GM12878 (cell line): ENCODE measurements around the gene TUBGCP2. TPM values are rescaled to one million over a fixed set of nuclear protein-coding genes. Genes with fewer than 3 reads are reported as not detected.

Experiments used
- BCL3 ChIP-seq: IDR thresholded peaks from 2 replicates; pipeline ENCODE4 v1.6.1; 2011; ENCODE audit warnings: borderline replicate concordance, low read depth, mild to moderate bottlenecking, moderate library complexity, low read length; ENCODE audit not compliant: insufficient read depth, poor library complexity, severe bottlenecking
- BMI1 ChIP-seq: fragments of 450-650 bp; IDR thresholded peaks from 2 replicates; pipeline ENCODE4 v1.6.1; 2016; ENCODE audit warnings: mild to moderate bottlenecking, moderate library complexity, borderline replicate concordance
- CREB1 ChIP-seq: IDR thresholded peaks from 2 replicates; pipeline ENCODE4 v1.6.1; 2012; ENCODE audit warnings: low read depth, mild to moderate bottlenecking, inconsistent platforms
- CREM ChIP-seq: IDR thresholded peaks from 2 replicates; pipeline ENCODE4 v1.6.1; 2014; ENCODE audit warnings: antibody characterized with exemption, low read depth
- CUX1 ChIP-seq: IDR thresholded peaks from 2 replicates; pipeline ENCODE4 v1.6.1; 2012; ENCODE audit warnings: improper control_type of control experiment, low read depth, low read length; ENCODE audit not compliant: insufficient replicate concordance
- EED ChIP-seq: sonication (generic); IDR thresholded peaks from 2 replicates; pipeline ENCODE4 v1.6.1; 2016; ENCODE audit warnings: antibody characterized with exemption, low read depth
- ETV6 ChIP-seq, 2 experiments: fragments of 450-650 bp in 1 of 2; IDR thresholded peaks in 1 of 2; conservative IDR thresholded peaks in 1 of 2; 2 replicates each; pipeline ENCODE4 v1.6.1; 2014; ENCODE audit warnings: antibody characterized with exemption in 1 of 2, borderline replicate concordance in 1 of 2, low read depth in 1 of 2, mild to moderate bottlenecking in 1 of 2, moderate library complexity in 1 of 2
- FOS ChIP-seq: IDR thresholded peaks from 3 replicates; pipeline ENCODE4 v1.6.1; 2011; ENCODE audit warnings: borderline replicate concordance; ENCODE audit not compliant: insufficient read length; ENCODE audit errors: extremely low read depth
- JUND ChIP-seq: IDR thresholded peaks from 2 replicates; pipeline ENCODE4 v1.6.1; 2012; ENCODE audit warnings: low read depth, mild to moderate bottlenecking, low read length, improper control_type of control experiment, moderate library complexity
- KLF5 ChIP-seq: fragments of 450-650 bp; IDR thresholded peaks from 2 replicates; pipeline ENCODE4 v1.6.1; 2014; ENCODE audit warnings: mild to moderate bottlenecking; ENCODE audit not compliant: partially characterized antibody
- MEF2A ChIP-seq: IDR thresholded peaks from 2 replicates; pipeline ENCODE4 v1.6.1; 2011; ENCODE audit warnings: low read depth, mild to moderate bottlenecking, low read length, moderate library complexity; ENCODE audit not compliant: insufficient read depth
- NFIC ChIP-seq: IDR thresholded peaks from 2 replicates; pipeline ENCODE4 v1.6.1; 2012; ENCODE audit warnings: low read depth, mild to moderate bottlenecking, inconsistent platforms, low read length, moderate library complexity
- PBX3 ChIP-seq: IDR thresholded peaks from 2 replicates; pipeline ENCODE4 v1.6.1; 2011; ENCODE audit warnings: mild to moderate bottlenecking, low read depth, low read length, moderate library complexity; ENCODE audit not compliant: insufficient replicate concordance
- PML ChIP-seq: IDR thresholded peaks from 2 replicates; pipeline ENCODE4 v1.6.1; 2012; ENCODE audit warnings: low read length, inconsistent platforms
- POLR2A ChIP-seq: IDR thresholded peaks from 2 replicates; pipeline ENCODE4 v1.6.1; 2011; ENCODE audit warnings: low read depth, mild to moderate bottlenecking, low read length
- POU2F2 ChIP-seq: IDR thresholded peaks from 3 replicates; pipeline ENCODE4 v1.6.1; 2011; ENCODE audit warnings: low read depth, mild to moderate bottlenecking, low read length, borderline replicate concordance
- RAD51 ChIP-seq: fragments of 450-650 bp; IDR thresholded peaks from 2 replicates; pipeline ENCODE4 v1.6.1; 2016; ENCODE audit warnings: moderate library complexity, mild to moderate bottlenecking, inconsistent platforms
- SMC3 ChIP-seq: IDR thresholded peaks from 2 replicates; pipeline ENCODE4 v1.6.1; 2011; ENCODE audit warnings: low read length, improper control_type of control experiment, borderline replicate concordance
- SPI1 ChIP-seq: IDR thresholded peaks from 2 replicates; pipeline ENCODE4 v1.6.1; 2011; ENCODE audit warnings: low read depth, mild to moderate bottlenecking, low read length, moderate library complexity, borderline replicate concordance; ENCODE audit not compliant: insufficient read depth
- SREBF1 ChIP-seq: IDR thresholded peaks from 2 replicates; pipeline ENCODE4 v1.6.1; 2012; ENCODE audit warnings: mild to moderate bottlenecking, low read length
- ZNF217 ChIP-seq: fragments of 450-650 bp; IDR thresholded peaks from 2 replicates; pipeline ENCODE4 v1.6.1; 2017; ENCODE audit warnings: antibody characterized with exemption, mild to moderate bottlenecking
- ZSCAN29 ChIP-seq: fragments of 450-650 bp; IDR thresholded peaks from 2 replicates; pipeline ENCODE4 v1.6.1; 2017; ENCODE audit warnings: mild to moderate bottlenecking, moderate library complexity
- polyA plus RNA-seq, 11 experiments: library from polyadenylated mRNA; depleted of rRNA in 4 of 11; unstranded in 6 of 11; stranded (reverse) in 5 of 11; fragments of >200 nt; fragmentation: Nextera tagmentation in 4 of 11; fragmentation: Illumina TruSeq in 1 of 11; extraction: Ambion mirVana in 4 of 11; extraction: Trizol in 1 of 11; gene quantifications; 1 replicate in 1 of 11; 2 replicates in 10 of 11; pipeline versions ENCODE4 v1.2.1 to v1.2.3, GENCODE V29; 2011 to 2016; ENCODE audit warnings: inconsistent platforms in 2 of 11, missing spikeins in 2 of 11, low read depth in 1 of 11
- total RNA-seq, 4 experiments: library from RNA; depleted of rRNA in 3 of 4; stranded (reverse); fragments of >200 nt in 3 of 4; fragmentation: Illumina TruSeq in 1 of 4; extraction: Trizol in 1 of 4; gene quantifications; 2 replicates each; pipeline versions ENCODE4 v1.2.1 to v1.2.3, GENCODE V29; 2013 to 2021

The TUBGCP2 gene
- total and polyA plus RNA-seq, 10 of the 15 experiments (the other 5 are each of a cell fraction or from before 2014, with no cell fraction given) = 4.8 to 47.1 (median 34.7) TPM

DNA sequence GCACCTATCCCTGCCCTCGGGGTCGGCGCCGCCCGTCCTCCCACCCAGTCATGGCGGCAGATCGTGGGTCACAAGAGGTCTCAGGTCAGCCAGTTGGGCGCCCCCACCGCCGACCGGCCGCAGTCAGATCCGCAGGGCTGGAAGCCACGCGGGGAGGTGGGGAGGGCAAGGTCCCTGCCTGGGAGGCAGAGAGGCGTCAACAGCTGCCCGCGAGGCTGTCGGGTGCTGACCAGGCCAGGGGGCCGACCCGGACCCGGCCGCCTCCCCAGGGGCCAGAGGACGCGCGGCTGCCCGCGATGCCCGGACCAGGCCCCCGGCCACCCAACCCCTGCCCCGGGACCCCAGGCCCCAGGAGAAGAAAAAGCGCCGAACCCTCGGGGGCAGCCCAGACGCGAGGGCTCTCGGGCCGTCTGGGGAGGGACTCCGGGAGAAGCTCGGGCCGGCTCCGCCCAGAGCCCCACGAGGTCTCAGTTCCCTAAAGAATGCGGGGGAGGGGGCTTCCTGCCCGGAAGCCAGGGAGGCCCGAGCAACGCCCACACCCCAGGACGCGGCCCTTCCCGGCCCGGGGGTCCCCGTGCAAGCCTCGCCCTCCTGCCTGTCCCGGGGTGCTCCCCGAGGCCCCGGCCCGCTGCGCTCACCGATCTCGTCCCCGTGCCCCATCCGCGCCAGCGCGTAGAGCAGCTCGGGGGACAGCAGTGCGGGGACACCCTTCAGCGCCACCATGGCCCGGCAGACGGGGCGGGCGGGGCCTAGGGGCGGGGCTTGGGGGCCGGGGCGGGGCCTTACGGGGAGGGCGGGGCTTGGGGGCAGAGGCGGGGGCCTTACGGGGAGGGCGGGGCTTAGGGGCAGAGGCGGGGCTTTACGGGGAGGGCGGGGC lies 48.9 kb upstream of the TUBGCP2 start, which contains the start of gene FUOM (continued):
- TF ChIP-seq POLR2A = peak; percentile 85
- no peak for TF ChIP-seq SMC3
- TF ChIP-seq ZNF217 = no peak
- TF ChIP-seq ETV6 (conservative IDR thresholded peaks at IDR 0.05 in 1 of 2, IDR thresholded peaks at IDR 0.05 in 1 of 2; ENCODE audit: borderline replicate concordance in 1 of 2, low read depth in 1 of 2) = no peak
- peak; percentile 32; the same call in 1 of the 2 replicates for TF ChIP-seq CREM
- no peak for TF ChIP-seq PBX3
- no peak for TF ChIP-seq KLF5
- TF ChIP-seq EED = no peak
- peak; percentile 74 for TF ChIP-seq SPI1
- TF ChIP-seq SREBF1 = no peak
- 0 out of 2 replicates have a peak, but pooled peaks have one; percentile 31 for TF ChIP-seq MEF2A
- TF ChIP-seq CUX1 = no peak
- no peak for TF ChIP-seq JUND
- TF ChIP-seq NFIC = no peak
- TF ChIP-seq BCL3 = peak; percentile 25
- no peak for TF ChIP-seq FOS
- peak; percentile 45; the same call in 1 of the 3 replicates for TF ChIP-seq POU2F2
- no peak for TF ChIP-seq ZSCAN29
- no peak for TF ChIP-seq RAD51
- TF ChIP-seq CREB1 = no peak
- TF ChIP-seq BMI1 = no peak
- TF ChIP-seq PML = no peak
